ENCODE results near the gene RPTN. TPM values are rescaled to one million over a fixed set of nuclear protein-coding genes. Genes with fewer than 3 reads are reported as not detected.

The RPTN gene
- polyA plus RNA-seq, 1 of the 3 experiments (the other 2 are of a cell fraction), result not detected

GRCh38 chr1:152188673-152189591 lies 29.9 kb upstream of the RPTN start (continued):
- peak; percentile 81 for TF ChIP-seq CTCF (IDR thresholded peaks at IDR 0.05)
- TF ChIP-seq SMC3 (IDR thresholded peaks at IDR 0.05; ENCODE audit: low read depth, low read length), result peak; percentile 23; the same call in 1 of the 2 replicates
- TF ChIP-seq RXRA (IDR thresholded peaks at IDR 0.05; ENCODE audit: borderline replicate concordance, low read depth), result no peak
- TF ChIP-seq USF1 (IDR thresholded peaks at IDR 0.05; ENCODE audit: borderline replicate concordance, low read depth), result no peak
- no peak for TF ChIP-seq REST (IDR thresholded peaks at IDR 0.05; ENCODE audit: low read depth, low read length)

- ChIA-PET POLR2A (no interaction called here), CTCF (interaction anchor here (0.7 to 10.4 kb wide), 12 partner anchors 12 to 273 kb away, joined by 3 to 82 read pairs (median 6); no protein-coding TSS in a partner anchor)
- no peaks in the 10 kb centered on the region for H3K36me3 ChIP-seq (replicated peaks in 1 of 2; ENCODE audit: control insufficient read depth in 1 of 2, insufficient read depth in 2 of 2, low read length in 1 of 2)
- peaks cover 21% of the 10 kb centered on the region for H3F3A ChIP-seq (replicated peaks; ENCODE audit: insufficient read depth)
- H3K9ac ChIP-seq, result no peak overlapping the region
- no peaks in the 10 kb centered on the region for H4K20me1 ChIP-seq (ENCODE audit: insufficient read depth)
- 0 out of 2 replicates have a peak, but pooled peaks cover 5% of the 10 kb centered on the region for H3K27me3 ChIP-seq (ENCODE audit: insufficient read depth)
- no peaks in the 10 kb centered on the region for H3K9me2 ChIP-seq
- DNase-seq, result no peak
- no peak overlapping the region for H2AFZ ChIP-seq (ENCODE audit: low read depth)
- no peaks in the 10 kb centered on the region for H3K79me2 ChIP-seq (ENCODE audit: insufficient read depth)
- no peaks in the 10 kb centered on the region for H3K9me3 ChIP-seq
- no peak overlapping the region for H3K4me2 ChIP-seq
- no peak overlapping the region for H3K4me3 ChIP-seq (ENCODE audit: low read depth in 2 of 2, low read length in 1 of 2)
- no peak overlapping the region for H3K27ac ChIP-seq (ENCODE audit: low read depth in 2 of 2, low read length in 1 of 2)
- WGBS (ENCODE audit: low lambda C conversion rate), result 24% methylated on average over 5 of the region's 5 CpGs
- H3K4me1 ChIP-seq (ENCODE audit: control insufficient read depth in 1 of 2, insufficient read depth in 2 of 2, low read depth in 1 of 2, low read length in 1 of 2), result peaks cover 3% of the 10 kb centered on the region in 2 experiments; a peak in 3 of 4 replicates
- TF ChIP-seq NRF1 (IDR thresholded peaks at IDR 0.05; ENCODE audit: low read depth, low read length) (no peak), TAF1 (IDR thresholded peaks at IDR 0.05; ENCODE audit: borderline replicate concordance, low read depth, low read length) (no peak), IRF3 (IDR thresholded peaks at IDR 0.05; ENCODE audit: low read depth, low read length) (no peak), GATA2 (CRISPR knock-in tag; IDR thresholded peaks at IDR 0.05) (no peak), CHD2 (IDR thresholded peaks at IDR 0.05; ENCODE audit: low read length, partially characterized antibody) (no peak), POLR2AphosphoS5 (IDR thresholded peaks at IDR 0.05; ENCODE audit: low read depth, low read length) (no peak), MEF2A (IDR thresholded peaks at IDR 0.05; ENCODE audit: borderline replicate concordance, low read depth) (no peak), TCF12 (IDR thresholded peaks at IDR 0.05) (no peak), ZBTB33 (IDR thresholded peaks at IDR 0.05; ENCODE audit: borderline replicate concordance, low read depth) (no peak), NFIC (IDR thresholded peaks at IDR 0.05; ENCODE audit: borderline replicate concordance) (no peak), FOSL2 (IDR thresholded peaks at IDR 0.05; ENCODE audit: borderline replicate concordance, low read depth) (no peak), USF1 (IDR thresholded peaks at IDR 0.05; ENCODE audit: borderline replicate concordance, low read depth) (no peak)
Measured at GRCh38 chr1:152186556-152187285, 27.7 kb upstream of the RPTN start.

Data from SK-N-SH (cell line).